ENCODE measurements around the gene HEG1.

HEG1 gene

GRCh38 chr3:125043599-125044151, 12.1 kb downstream of the HEG1 start:
- H3K4me3 ChIP-seq (replicated peaks in 1 of 2; ENCODE audit: low read depth in 2 of 2, low read length in 2 of 2), result no peak overlapping the region
- peak in 1 of 2 donors; percentile 26 for DNase-seq (ENCODE audit: low read depth in 2 of 2)
- no peak for TF ChIP-seq CTCF (IDR thresholded peaks at IDR 0.05; ENCODE audit: low read depth, low read length)

GRCh38 chr3:125042725-125043406, 12.9 kb downstream of the HEG1 start:
- peak overlapping the region in 1 of 2 donors; percentile 2 for H3K4me3 ChIP-seq (replicated peaks in 1 of 2; ENCODE audit: low read depth in 2 of 2, low read length in 2 of 2)
- DNase-seq (ENCODE audit: low read depth in 2 of 2), result peak; percentile 61 to 72
- TF ChIP-seq CTCF (IDR thresholded peaks at IDR 0.05; ENCODE audit: low read depth, low read length), result no peak

GRCh38 chr3:125039131-125040100, 16.4 kb downstream of the HEG1 start:
- DNase-seq (ENCODE audit: low read depth in 2 of 2), result peak in 1 of 2 donors; percentile 39
- no peak overlapping the region for H3K4me3 ChIP-seq (replicated peaks in 1 of 2; ENCODE audit: low read depth in 2 of 2, low read length in 2 of 2)

GRCh38 chr3:125037498-125038150, 18.2 kb downstream of the HEG1 start:
- no peak for TF ChIP-seq CTCF (IDR thresholded peaks at IDR 0.05; ENCODE audit: low read depth, low read length)
- no peak overlapping the region for H3K4me3 ChIP-seq (replicated peaks in 1 of 2; ENCODE audit: low read depth in 2 of 2, low read length in 2 of 2)
- DNase-seq (ENCODE audit: low read depth in 2 of 2), result no peak

More at GRCh38 chr3:125039131-125040100, 16.4 kb downstream of the HEG1 start:
- TF ChIP-seq CTCF (IDR thresholded peaks at IDR 0.05; ENCODE audit: low read depth, low read length), result no peak

GRCh38 chr3:125035217-125035616, 20.6 kb downstream of the HEG1 start:
- no peak for TF ChIP-seq CTCF (IDR thresholded peaks at IDR 0.05; ENCODE audit: low read depth, low read length)
- no peak for DNase-seq (ENCODE audit: low read depth in 2 of 2)
- no peak overlapping the region for H3K4me3 ChIP-seq (replicated peaks in 1 of 2; ENCODE audit: low read depth in 2 of 2, low read length in 2 of 2)

GRCh38 chr3:125033616-125034015, 22.2 kb downstream of the HEG1 start:
- no peak for DNase-seq (ENCODE audit: low read depth in 2 of 2)
- no peak for TF ChIP-seq CTCF (IDR thresholded peaks at IDR 0.05; ENCODE audit: low read depth, low read length)
- H3K4me3 ChIP-seq (replicated peaks in 1 of 2; ENCODE audit: low read depth in 2 of 2, low read length in 2 of 2), result no peak overlapping the region
